ENCODE data around the gene PCDH7.
A peak's percentile ranks its signal among the peaks of the same experiment; 100 is the strongest.

PCDH7 gene

GRCh38 chr4:30744957-30745640 is 24.9 kb downstream of the PCDH7 start:
- POLR2A ChIA-PET, result no interaction called here
- CTCF ChIA-PET, result no interaction called here
- Histone ChIP-seq H3K4me3 (ENCODE audit: low read depth, low read length) (no peak overlapping the region), H3K9me3 (ENCODE audit: control insufficient read depth, insufficient read depth, low read depth, low read length) (no peaks in the 10 kb centered on the region), H3K36me3 (ENCODE audit: control insufficient read depth in 2 of 2, insufficient read depth in 1 of 2, low read length in 2 of 2) (no peaks in the 10 kb centered on the region), H3K4me1 (ENCODE audit: control insufficient read depth, insufficient read depth, low read length) (0 out of 2 replicates have a peak, but pooled peaks cover 3% of the 10 kb centered on the region), H3K27ac (ENCODE audit: extremely low read depth, low read depth, low read length) (no peak overlapping the region)
- TF ChIP-seq TCF7L2 (IDR thresholded peaks at IDR 0.05; ENCODE audit: borderline replicate concordance, low read depth, low read length) (0 out of 2 replicates have a peak, but pooled peaks have one; percentile 24), ZBTB48 (tag by site-specific recombination; IDR thresholded peaks at IDR 0.05) (no peak)

DNA sequence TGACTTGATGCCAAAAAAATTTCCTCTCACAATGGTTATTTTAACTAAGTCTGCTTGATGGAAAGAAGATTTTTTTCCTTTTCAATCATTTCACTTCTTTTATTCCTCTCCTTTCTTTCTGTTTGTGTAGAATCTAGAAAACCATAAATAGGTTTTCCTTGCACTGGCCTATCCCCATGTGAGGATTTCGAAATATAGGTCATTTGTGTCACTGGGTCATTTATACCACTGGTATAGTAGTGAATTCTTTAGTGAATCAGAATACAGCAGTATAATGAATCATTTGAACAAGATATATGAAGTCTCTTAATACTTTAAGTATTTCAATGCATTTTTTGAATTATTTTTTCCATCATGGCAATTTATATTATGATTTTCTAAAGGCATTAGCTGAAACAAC is 26.6 kb downstream of the PCDH7 start:
- ChIA-PET CTCF (interaction anchor here (0.6 to 0.7 kb wide), 2 partner anchors 16 to 110 kb away, joined by 3 read pairs; no protein-coding TSS in a partner anchor), POLR2A (no interaction called here)
- Histone ChIP-seq H3K9me3 (ENCODE audit: control insufficient read depth, insufficient read depth, low read depth, low read length) (no peaks in the 10 kb centered on the region), H3K27ac (ENCODE audit: extremely low read depth, low read depth, low read length) (no peak overlapping the region), H3K36me3 (ENCODE audit: control insufficient read depth in 2 of 2, insufficient read depth in 1 of 2, low read length in 2 of 2) (no peaks in the 10 kb centered on the region), H3K4me1 (ENCODE audit: control insufficient read depth, insufficient read depth, low read length) (0 out of 2 replicates have a peak, but pooled peaks cover 3% of the 10 kb centered on the region), H3K4me3 (ENCODE audit: low read depth, low read length) (no peak overlapping the region)
- TF ChIP-seq KLF1 (tag by site-specific recombination; IDR thresholded peaks at IDR 0.05), result no peak

- H3K36me3 ChIP-seq (ENCODE audit: control insufficient read depth in 2 of 2, insufficient read depth in 1 of 2, low read length in 2 of 2), result no peaks in the 10 kb centered on the region
- ChIA-PET CTCF (interaction anchor here (0.7 kb wide), 2 partner anchors 28 to 689 kb away, joined by 3 read pairs; no protein-coding TSS in a partner anchor), POLR2A (no interaction called here)
- peaks cover 3% of the 10 kb centered on the region; the same call in 1 of the 2 replicates for H3K4me1 ChIP-seq (ENCODE audit: control insufficient read depth, insufficient read depth, low read length)
- no peaks in the 10 kb centered on the region for H3K9me3 ChIP-seq (ENCODE audit: control insufficient read depth, insufficient read depth, low read depth, low read length)
- no peak overlapping the region for H3K27ac ChIP-seq (ENCODE audit: extremely low read depth, low read depth, low read length)
- TF ChIP-seq PRDM1 (tag by site-specific recombination; IDR thresholded peaks at IDR 0.05) (peak; percentile 42), TSHZ1 (tag by site-specific recombination; IDR thresholded peaks at IDR 0.05; ENCODE audit: borderline replicate concordance) (no peak), ZNF223 (tag by site-specific recombination; IDR thresholded peaks at IDR 0.05) (no peak), OSR2 (tag by site-specific recombination; IDR thresholded peaks at IDR 0.05) (peak; percentile 41; the same call in 1 of the 2 replicates), ZNF549 (tag by site-specific recombination; IDR thresholded peaks at IDR 0.05) (no peak), ZNF366 (tag by site-specific recombination; conservative IDR thresholded peaks at IDR 0.05) (peak; percentile 43)
- H3K4me3 ChIP-seq (ENCODE audit: low read depth, low read length), result no peak overlapping the region
These were observed 33.1 kb downstream of the PCDH7 start for GRCh38 chr4:30753316-30753715.

GRCh38 chr4:30754021-30754420 is 33.9 kb downstream of the PCDH7 start:
- no peaks in the 10 kb centered on the region for H3K9me3 ChIP-seq (ENCODE audit: control insufficient read depth, insufficient read depth, low read depth, low read length)
- ChIA-PET CTCF (interaction anchor here (0.7 kb wide), 1 partner anchor 689 kb away, joined by 3 read pairs; no protein-coding TSS in a partner anchor), POLR2A (no interaction called here)
- H3K36me3 ChIP-seq (ENCODE audit: control insufficient read depth in 2 of 2, insufficient read depth in 1 of 2, low read length in 2 of 2), result no peaks in the 10 kb centered on the region
- TF ChIP-seq ZNF660 (tag by site-specific recombination; IDR thresholded peaks at IDR 0.05) (no peak), ZNF571 (tag by site-specific recombination; IDR thresholded peaks at IDR 0.05) (no peak), ZNF747 (tag by site-specific recombination; IDR thresholded peaks at IDR 0.05) (no peak), TRIM28 (IDR thresholded peaks at IDR 0.05; ENCODE audit: borderline replicate concordance, low read length) (no peak), ZIC2 (tag by site-specific recombination; IDR thresholded peaks at IDR 0.05) (no peak), SP3 (tag by site-specific recombination; IDR thresholded peaks at IDR 0.05) (no peak), ZNF626 (tag by site-specific recombination; IDR thresholded peaks at IDR 0.05) (no peak), ZNF48 (tag by site-specific recombination; IDR thresholded peaks at IDR 0.05) (no peak), MZF1 (tag by site-specific recombination; IDR thresholded peaks at IDR 0.05; ENCODE audit: borderline replicate concordance) (no peak), ZNF391 (tag by site-specific recombination; IDR thresholded peaks at IDR 0.05; ENCODE audit: borderline replicate concordance, low read depth) (no peak), ZNF23 (tag by site-specific recombination; IDR thresholded peaks at IDR 0.05; ENCODE audit: borderline replicate concordance) (no peak), ZBTB20 (tag by site-specific recombination; IDR thresholded peaks at IDR 0.05) (no peak)
- TF ChIP-seq, protein P1, sequence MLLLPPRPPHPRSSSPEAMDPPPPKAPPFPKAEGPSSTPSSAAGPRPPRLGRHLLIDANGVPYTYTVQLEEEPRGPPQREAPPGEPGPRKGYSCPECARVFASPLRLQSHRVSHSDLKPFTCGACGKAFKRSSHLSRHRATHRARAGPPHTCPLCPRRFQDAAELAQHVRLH (tag by site-specific recombination; IDR thresholded peaks at IDR 0.05), result no peak
- TF ChIP-seq, protein P2, sequence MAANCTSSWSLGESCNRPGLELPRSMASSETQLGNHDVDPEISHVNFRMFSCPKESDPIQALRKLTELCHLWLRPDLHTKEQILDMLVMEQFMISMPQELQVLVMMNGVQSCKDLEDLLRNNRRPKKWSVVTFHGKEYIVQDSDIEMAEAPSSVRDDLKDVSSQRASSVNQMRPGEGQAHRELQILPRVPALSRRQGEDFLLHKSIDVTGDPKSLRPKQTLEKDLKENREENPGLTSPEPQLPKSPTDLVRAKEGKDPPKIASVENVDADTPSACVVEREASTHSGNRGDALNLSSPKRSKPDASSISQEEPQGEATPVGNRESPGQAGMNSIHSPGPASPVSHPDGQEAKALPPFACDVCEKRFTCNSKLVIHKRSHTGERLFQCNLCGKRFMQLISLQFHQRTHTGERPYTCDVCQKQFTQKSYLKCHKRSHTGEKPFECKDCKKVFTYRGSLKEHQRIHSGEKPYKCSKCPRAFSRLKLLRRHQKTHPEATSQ (tag by site-specific recombination; IDR thresholded peaks at IDR 0.05), result no peak
- no peak overlapping the region for H3K27ac ChIP-seq (ENCODE audit: extremely low read depth, low read depth, low read length)
- no peak overlapping the region for H3K4me3 ChIP-seq (ENCODE audit: low read depth, low read length)
- peaks cover 3% of the 10 kb centered on the region; the same call in 1 of the 2 replicates for H3K4me1 ChIP-seq (ENCODE audit: control insufficient read depth, insufficient read depth, low read length)

All from HEK293 (cell line).